Endothelial cell of umbilical vein (primary cell): Measurements from ENCODE around the gene PELI3. TPM values are rescaled to one million over a fixed set of nuclear protein-coding genes. Genes with fewer than 3 reads are reported as not detected.

Experiments
- BruUV-seq: library from RNA; stranded (reverse); fragments of 400-500 nt; replicated peaks from 2 replicates; lab custom pipeline; 2021; lab: Mats Ljungman, UMichigan
- CTCF ChIA-PET: fragments of 300-600, 350-600 bp; sonication (Branson Sonifier 250); formaldehyde crosslinking; loops from one replicate; lab custom pipeline; 2021; ENCODE audit warnings: antibody characterized with exemption, inconsistent platforms; lab: Charles Lee
- POLR2A ChIA-PET: fragments of 300-600, 350-600 bp; sonication (Branson Sonifier 250); formaldehyde crosslinking; loops from one replicate; lab custom pipeline; 2021; ENCODE audit warnings: antibody characterized with exemption, inconsistent platforms; lab: Charles Lee
- DNase-seq: peaks from one replicate; pipeline ENCODE4 v3.0.0-alpha.2; 2011; ENCODE audit warnings: low read depth, low spot score
- FAIRE-seq: peaks from 2 replicates; lab custom pipeline; 2011; peaks lifted over from hg19 to GRCh38; lab: Jason Lieb, UNC
- H2AFZ ChIP-seq: 2 replicates; pipeline ENCODE4 v1.6.0; 2012; ENCODE audit warnings: low read depth, low read length, control low read depth, inconsistent platforms
- H3K27ac ChIP-seq: 2 replicates; pipeline ENCODE4 v1.5.1; 2011; ENCODE audit warnings: low read depth, mild to moderate bottlenecking, control low read depth, low read length, moderate library complexity; ENCODE audit not compliant: insufficient read depth
- H3K27me3 ChIP-seq, 2 experiments: 2 replicates each; pipeline versions ENCODE4 v1.6.0 to v1.6.1; 2011; ENCODE audit warnings: low read length in 2 of 2, mixed read lengths in 1 of 2; ENCODE audit not compliant: control insufficient read depth in 2 of 2, insufficient read depth in 2 of 2
- H3K36me3 ChIP-seq, 2 experiments: 2 replicates in 1 of 2; 3 replicates in 1 of 2; pipeline ENCODE4 v1.5.1; 2011; ENCODE audit warnings: low read length in 2 of 2, mild to moderate bottlenecking in 1 of 2, moderate library complexity in 1 of 2; ENCODE audit not compliant: control insufficient read depth in 2 of 2, insufficient read depth in 2 of 2; ENCODE audit errors: extremely low read depth in 1 of 2
- H3K4me1 ChIP-seq: 3 replicates; pipeline ENCODE4 v1.5.1; 2011; ENCODE audit warnings: mild to moderate bottlenecking, low read length; ENCODE audit not compliant: control insufficient read depth, insufficient read depth; ENCODE audit errors: extremely low read depth
- H3K4me2 ChIP-seq: 2 replicates; pipeline ENCODE4 v1.6.1; 2011; ENCODE audit warnings: low read length, control low read depth, mixed read lengths; ENCODE audit not compliant: insufficient read depth
- H3K4me3 ChIP-seq, 3 experiments: fragments of 200-600 bp in 1 of 3; sonication (generic), shearing (Covaris generic) in 1 of 3; replicated peaks in 1 of 3; 2 replicates each; pipeline ENCODE4 v1.5.1; 2011 to 2016; ENCODE audit warnings: control low read depth in 3 of 3, low read length in 3 of 3, mild to moderate bottlenecking in 2 of 3, inconsistent platforms in 1 of 3, low read depth in 1 of 3, moderate library complexity in 1 of 3; ENCODE audit not compliant: insufficient read depth in 1 of 3
- H3K79me2 ChIP-seq: 2 replicates; pipeline ENCODE4 v1.6.0; 2012; ENCODE audit warnings: low read length, inconsistent platforms; ENCODE audit not compliant: control insufficient read depth, insufficient read depth
- H3K9ac ChIP-seq: replicated peaks from 2 replicates; pipeline ENCODE3; 2011; ENCODE audit warnings: low read length, control low read depth; ENCODE audit not compliant: insufficient read depth; ENCODE audit errors: extremely low read depth
- H3K9me1 ChIP-seq: replicated peaks from 3 replicates; pipeline ENCODE4 v1.6.0; 2011; ENCODE audit warnings: mild to moderate bottlenecking, low read length; ENCODE audit not compliant: control insufficient read depth, insufficient read depth; ENCODE audit errors: extremely low read depth
- H3K9me3 ChIP-seq: replicated peaks from 2 replicates; pipeline ENCODE4 v1.5.1; 2012; ENCODE audit warnings: low read length, inconsistent platforms; ENCODE audit not compliant: control insufficient read depth, insufficient read depth
- H4K20me1 ChIP-seq: replicated peaks from 2 replicates; pipeline ENCODE3; 2011; ENCODE audit warnings: mild to moderate bottlenecking, low read length; ENCODE audit not compliant: control insufficient read depth, insufficient read depth; ENCODE audit errors: extremely low read depth
- EZH2 ChIP-seq: IDR thresholded peaks from 2 replicates; pipeline ENCODE4 v1.6.1; 2012; ENCODE audit warnings: borderline replicate concordance, low read depth, mild to moderate bottlenecking, moderate library complexity, low read length, inconsistent platforms; ENCODE audit not compliant: severe bottlenecking
- FOS ChIP-seq: IDR thresholded peaks from 2 replicates; pipeline ENCODE4 v1.6.1; 2011; ENCODE audit warnings: mild to moderate bottlenecking, low read length, moderate library complexity, borderline replicate concordance; ENCODE audit not compliant: insufficient read depth
- GATA2 ChIP-seq: IDR thresholded peaks from 2 replicates; pipeline ENCODE4 v1.7.0; 2011; ENCODE audit warnings: low read depth, mild to moderate bottlenecking, moderate library complexity, mixed read lengths, low read length; ENCODE audit not compliant: insufficient read length, insufficient read depth
- JUN ChIP-seq: IDR thresholded peaks from 2 replicates; pipeline ENCODE4 v1.6.1; 2011; ENCODE audit warnings: borderline replicate concordance, low read depth; ENCODE audit not compliant: insufficient read length, insufficient read depth
- POLR2A ChIP-seq: IDR thresholded peaks from 2 replicates; pipeline ENCODE4 v1.6.1; 2012; ENCODE audit warnings: low read depth, mild to moderate bottlenecking, control low read depth, low read length
- POLR2AphosphoS5 ChIP-seq: IDR thresholded peaks from 2 replicates; pipeline ENCODE4 v1.6.1; 2012; ENCODE audit warnings: low read depth, mild to moderate bottlenecking, control low read depth, low read length, moderate library complexity; ENCODE audit not compliant: insufficient read depth
- dilution Hi-C: fragments of 300-500 bp; cut with MboI; formaldehyde crosslinking; loops from one replicate; pipeline ENCODE4 v1.15.0; 2019; ENCODE audit warnings: low sequenced_read_pairs; ENCODE audit not compliant: extremely low pct_ligation_motif_present
- intact Hi-C: fragments of 100-400 bp; cut with micrococcal nuclease; formaldehyde crosslinking; loops from one replicate; pipeline ENCODE4 v1.10.0; 2022
- polyA plus RNA-seq, 4 experiments: library from polyadenylated mRNA; depleted of rRNA in 3 of 4; stranded (reverse) in 3 of 4; unstranded in 1 of 4; fragments of >200 nt; gene quantifications; 2 replicates each; pipeline versions ENCODE4 v1.2.1 to v1.2.3, GENCODE V29; 2011 to 2012; ENCODE audit warnings: missing spikeins in 1 of 4
- total RNA-seq: library from RNA; stranded (reverse); gene quantifications from 2 replicates; pipeline ENCODE4 v1.2.3, GENCODE V29; 2021
- TF ChIP-seq, protein P1 (sequence below), 2 donors: IDR thresholded peaks; 1 replicate in 1 of 2; 2 replicates in 1 of 2; pipeline ENCODE4 v1.5.1; 2011; ENCODE audit warnings: low read length in 2 of 2, mild to moderate bottlenecking in 2 of 2, moderate library complexity in 2 of 2, control low read depth in 1 of 2, inconsistent platforms in 1 of 2, low read depth in 1 of 2; ENCODE audit not compliant: insufficient read depth in 1 of 2; ENCODE audit errors: extremely low read depth in 1 of 2

PELI3 gene
- total and polyA plus RNA-seq, 2 donors (not counting 3 experiments of a cell fraction or from before 2014, with no cell fraction given) = 2.8 to 2.9 TPM

GRCh38 chr11:66417000-66417399 is 49.7 kb upstream of the PELI3 start:
- H3K36me3 ChIP-seq = no peaks in the 10 kb centered on the region
- dilution Hi-C loops (no loop called here), intact Hi-C loops (no loop called here)
- BruUV-seq = no TSS peak
- H3K9me1 ChIP-seq = no peaks in the 10 kb centered on the region
- no peaks in the 10 kb centered on the region for H3K4me1 ChIP-seq
- no peak overlapping the region for H2AFZ ChIP-seq
- H3K9ac ChIP-seq = no peak overlapping the region
- FAIRE-seq (no peak), DNase-seq (no peak)
- ChIA-PET CTCF (interaction anchor here (1.8 to 2.6 kb wide), 4 partner anchors 8 to 31 kb away, joined by 5 to 25 read pairs (median 12); no protein-coding TSS in a partner anchor), POLR2A (no interaction called here)
- H3K27ac ChIP-seq = no peak overlapping the region
- no peak for TF ChIP-seq FOS
- no peak for TF ChIP-seq POLR2A
- TF ChIP-seq POLR2AphosphoS5 = no peak
- no peak for TF ChIP-seq EZH2
- no peak for TF ChIP-seq JUN
- no peaks in the 10 kb centered on the region for H3K79me2 ChIP-seq
- no peak overlapping the region for H3K4me2 ChIP-seq
- H3K9me3 ChIP-seq = no peaks in the 10 kb centered on the region
- H4K20me1 ChIP-seq = no peaks in the 10 kb centered on the region
- peaks cover 21 to 22% of the 10 kb centered on the region in 2 experiments for H3K27me3 ChIP-seq
- H3K4me3 ChIP-seq = no peak overlapping the region

DNA sequence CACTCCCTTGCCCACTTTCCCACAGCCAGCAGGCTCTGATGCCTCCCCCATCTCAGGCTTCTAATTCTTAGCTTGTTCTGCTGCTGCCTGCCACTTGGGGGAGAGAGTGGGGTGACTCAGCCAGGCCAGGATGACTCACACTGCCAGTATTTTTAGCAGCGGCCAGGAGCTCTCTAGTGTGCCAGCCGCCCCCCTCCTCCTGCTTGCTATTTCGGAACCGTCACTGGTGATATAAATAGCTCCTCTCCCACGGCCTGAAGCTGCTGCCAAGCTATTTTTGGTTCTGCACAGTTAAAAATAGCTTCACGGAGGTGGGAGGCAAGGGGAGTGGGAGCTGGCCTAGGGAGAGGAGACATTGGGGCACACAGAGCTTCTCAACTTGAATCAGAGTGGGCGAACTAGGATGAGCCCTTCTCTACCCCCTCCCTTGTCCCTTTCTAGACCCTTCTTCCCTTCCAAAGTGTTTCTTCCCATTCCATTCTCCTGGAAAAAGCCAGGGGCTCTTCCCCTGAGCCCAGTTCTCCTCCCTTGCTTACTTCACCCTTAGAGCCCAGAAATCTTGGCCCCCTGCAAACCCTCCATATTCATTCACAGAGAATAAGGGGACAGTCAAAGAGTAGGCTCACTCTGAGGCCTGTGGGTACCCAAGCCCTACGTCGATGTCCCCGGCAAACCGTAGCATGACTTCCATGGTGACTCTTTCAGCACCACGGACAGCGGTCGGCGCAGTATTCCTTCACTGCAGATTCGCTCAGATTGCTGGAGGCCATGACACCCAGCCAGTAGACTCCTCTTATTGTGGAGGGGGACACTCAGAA is 48.3 kb upstream of the PELI3 start:
- Histone ChIP-seq H2AFZ (no peak overlapping the region), H3K36me3 (no peaks in the 10 kb centered on the region), H3K4me1 (no peaks in the 10 kb centered on the region), H3K4me3 (no peak overlapping the region), H3K9me3 (no peaks in the 10 kb centered on the region), H3K4me2 (no peak overlapping the region), H4K20me1 (no peaks in the 10 kb centered on the region), H3K79me2 (no peaks in the 10 kb centered on the region), H3K27me3 (peaks cover 21 to 22% of the 10 kb centered on the region in 2 experiments), H3K27ac (no peak overlapping the region), H3K9ac (no peak overlapping the region), H3K9me1 (no peaks in the 10 kb centered on the region)
- ChIA-PET CTCF (interaction anchor here (0.7 to 2.6 kb wide), 14 partner anchors 8 to 260 kb away, joined by 3 to 25 read pairs (median 5); partner anchors contain the start of genes DPP3 and MRPL11), POLR2A (no interaction called here)
- BruUV-seq = no TSS peak
- FAIRE-seq (peak; percentile 15), DNase-seq (peak; percentile 46)
- dilution Hi-C loops (no loop called here), intact Hi-C loops (loop anchor here (1.0 kb wide), 1 partner anchor 10 kb away; no protein-coding TSS in a partner anchor)
- TF ChIP-seq GATA2 = no peak
- TF ChIP-seq JUN = peak; percentile 54
- TF ChIP-seq, protein P1, sequence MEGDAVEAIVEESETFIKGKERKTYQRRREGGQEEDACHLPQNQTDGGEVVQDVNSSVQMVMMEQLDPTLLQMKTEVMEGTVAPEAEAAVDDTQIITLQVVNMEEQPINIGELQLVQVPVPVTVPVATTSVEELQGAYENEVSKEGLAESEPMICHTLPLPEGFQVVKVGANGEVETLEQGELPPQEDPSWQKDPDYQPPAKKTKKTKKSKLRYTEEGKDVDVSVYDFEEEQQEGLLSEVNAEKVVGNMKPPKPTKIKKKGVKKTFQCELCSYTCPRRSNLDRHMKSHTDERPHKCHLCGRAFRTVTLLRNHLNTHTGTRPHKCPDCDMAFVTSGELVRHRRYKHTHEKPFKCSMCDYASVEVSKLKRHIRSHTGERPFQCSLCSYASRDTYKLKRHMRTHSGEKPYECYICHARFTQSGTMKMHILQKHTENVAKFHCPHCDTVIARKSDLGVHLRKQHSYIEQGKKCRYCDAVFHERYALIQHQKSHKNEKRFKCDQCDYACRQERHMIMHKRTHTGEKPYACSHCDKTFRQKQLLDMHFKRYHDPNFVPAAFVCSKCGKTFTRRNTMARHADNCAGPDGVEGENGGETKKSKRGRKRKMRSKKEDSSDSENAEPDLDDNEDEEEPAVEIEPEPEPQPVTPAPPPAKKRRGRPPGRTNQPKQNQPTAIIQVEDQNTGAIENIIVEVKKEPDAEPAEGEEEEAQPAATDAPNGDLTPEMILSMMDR (IDR thresholded peaks at IDR 0.05; ENCODE audit: extremely low read depth in 1 of 2, insufficient read depth in 1 of 2, low read depth in 1 of 2, low read length in 2 of 2) = peak in 1 of 2 donors; percentile 37
- no peak for TF ChIP-seq POLR2AphosphoS5
- peak; percentile 89 for TF ChIP-seq FOS
